GM12878 (cell line): ENCODE measurements around the gene CNTNAP2. TPM values are rescaled to one million over a fixed set of nuclear protein-coding genes. Genes with fewer than 3 reads are reported as not detected.

Experiments
- ATAC-seq: fragments of 200-7000 bp; cut with Tn5 transposase; 3 replicates; pipeline ENCODE4 v1.9.1; 2020; ENCODE audit warnings: mild to moderate bottlenecking, moderate library complexity
- BruUV-seq: library from RNA; stranded (reverse); fragments of 400-500 nt; replicated peaks from 2 replicates; lab custom pipeline; 2021; lab: Mats Ljungman, UMichigan
- CTCF ChIA-PET: fragments of 300-600 bp; sonication (Branson Sonifier 250); formaldehyde crosslinking; extraction: SDS; loops from one replicate; lab custom pipeline; 2021; ENCODE audit warnings: inconsistent platforms; lab: Yijun Ruan, JAX
- POLR2A ChIA-PET: fragments of 350-600 bp; formaldehyde crosslinking; extraction: SDS; loops from one replicate; lab custom pipeline; 2021; ENCODE audit warnings: inconsistent platforms; lab: Charles Lee
- RAD21 ChIA-PET: fragments of 300-600 bp; sonication (Branson Sonifier 250); formaldehyde crosslinking; loops from one replicate; lab custom pipeline; 2023; ENCODE audit warnings: antibody characterized with exemption; ENCODE audit not compliant: unreplicated experiment; lab: Charles Lee
- SMC1A ChIA-PET: fragments of 300-600 bp; sonication (Branson Sonifier 250); formaldehyde crosslinking; loops from one replicate; lab custom pipeline; 2023; ENCODE audit not compliant: unreplicated experiment, uncharacterized antibody; lab: Charles Lee
- DNase-seq: peaks from one replicate; pipeline ENCODE4 v3.0.0-alpha.2; 2011; ENCODE audit warnings: low read depth, low spot score
- FAIRE-seq: peaks from 3 replicates; lab custom pipeline; 2011; peaks lifted over from hg19 to GRCh38; lab: Jason Lieb, UNC
- H2AFZ ChIP-seq: 2 replicates; pipeline ENCODE4 v1.6.0; 2011; ENCODE audit warnings: low read depth, low read length, control low read depth; ENCODE audit not compliant: control insufficient read depth
- H3K27ac ChIP-seq: 2 replicates; pipeline ENCODE4 v1.5.1; 2011; ENCODE audit warnings: control low read depth; ENCODE audit not compliant: control insufficient read depth, insufficient read depth
- H3K27me3 ChIP-seq, 2 experiments: replicated peaks in 1 of 2; 2 replicates each; pipeline versions ENCODE4 v1.6.0 to v1.6.1; 2011; ENCODE audit warnings: low read length in 1 of 2; ENCODE audit not compliant: control insufficient read depth in 2 of 2, insufficient read depth in 2 of 2
- H3K36me3 ChIP-seq, 2 experiments: 2 replicates each; pipeline ENCODE4 v1.5.1; 2011; ENCODE audit warnings: low read length in 1 of 2; ENCODE audit not compliant: control insufficient read depth in 2 of 2, insufficient read depth in 2 of 2
- H3K4me1 ChIP-seq: 2 replicates; pipeline ENCODE4 v1.6.1; 2011; ENCODE audit warnings: mild to moderate bottlenecking, low read length, moderate library complexity, mixed read lengths; ENCODE audit not compliant: control insufficient read depth, insufficient read depth
- H3K4me2 ChIP-seq: 2 replicates; pipeline ENCODE4 v1.6.0; 2011; ENCODE audit warnings: control low read depth; ENCODE audit not compliant: control insufficient read depth, insufficient read depth
- H3K4me3 ChIP-seq: fragments of 200-600 bp; sonication (generic); 2 replicates; pipeline ENCODE4 v1.5.1; 2016
- H3K79me2 ChIP-seq: 2 replicates; pipeline ENCODE4 v1.6.0; 2011; ENCODE audit warnings: low read length; ENCODE audit not compliant: control insufficient read depth, insufficient read depth
- H3K9ac ChIP-seq: 2 replicates; pipeline ENCODE4 v1.8.0; 2011; ENCODE audit warnings: low read length, control low read depth, mixed read lengths; ENCODE audit not compliant: control insufficient read depth, insufficient read depth
- H3K9me3 ChIP-seq: replicated peaks from 3 replicates; pipeline ENCODE4 v1.5.1; 2011; ENCODE audit warnings: mild to moderate bottlenecking, low read length; ENCODE audit not compliant: control insufficient read depth, insufficient read depth
- H4K20me1 ChIP-seq: 2 replicates; pipeline ENCODE4 v1.6.0; 2011; ENCODE audit not compliant: control insufficient read depth, insufficient read depth
- ASH2L ChIP-seq: fragments of 300-600, 200-600 bp; sonication (generic); IDR thresholded peaks from 2 replicates; pipeline ENCODE4 v1.6.1; 2017; ENCODE audit warnings: low read depth, mild to moderate bottlenecking, borderline replicate concordance
- CEBPZ ChIP-seq: fragments of 150-350 bp; IDR thresholded peaks from 2 replicates; pipeline ENCODE4 v1.6.1; 2016; ENCODE audit warnings: low read depth, low read length
- EED ChIP-seq: sonication (generic); IDR thresholded peaks from 2 replicates; pipeline ENCODE4 v1.6.1; 2016; ENCODE audit warnings: antibody characterized with exemption, low read depth
- IKZF2 ChIP-seq, 2 experiments: fragments of 450-650 bp; IDR thresholded peaks; 2 replicates each; pipeline ENCODE4 v1.6.1; 2017; ENCODE audit warnings: mild to moderate bottlenecking in 2 of 2, moderate library complexity in 2 of 2
- POU2F2 ChIP-seq: IDR thresholded peaks from 3 replicates; pipeline ENCODE4 v1.6.1; 2011; ENCODE audit warnings: low read depth, mild to moderate bottlenecking, low read length, borderline replicate concordance
- TARDBP ChIP-seq: IDR thresholded peaks from 2 replicates; pipeline ENCODE4 v1.6.1; 2016; ENCODE audit warnings: borderline replicate concordance
- YY1 ChIP-seq: IDR thresholded peaks from 2 replicates; pipeline ENCODE4 v1.6.1; 2011; ENCODE audit warnings: low read depth, mild to moderate bottlenecking, low read length
- ZBTB33 ChIP-seq: fragments of 450-650 bp; IDR thresholded peaks from 2 replicates; pipeline ENCODE4 v1.6.1; 2017; ENCODE audit warnings: mild to moderate bottlenecking
- ZBTB40 ChIP-seq: fragments of 450-650 bp; IDR thresholded peaks from 2 replicates; pipeline ENCODE4 v1.6.1; 2016; ENCODE audit warnings: mild to moderate bottlenecking, moderate library complexity, borderline replicate concordance
- WGBS: methylation state at CpG from one replicate; pipeline ENCODE4 v1.1.6; 2016; ENCODE audit warnings: low lambda C conversion rate; ENCODE audit not compliant: insufficient replicate concordance, insufficient coverage; ENCODE audit errors: missing lambda C conversion rate; 5-methylcytosine and 5-hydroxymethylcytosine counted together
- in situ Hi-C: fragments of 300-500 bp; cut with MboI; formaldehyde crosslinking; loops from 9 replicates; pipeline ENCODE4 v1.14.3; 2018; ENCODE audit warnings: mixed read lengths
- intact Hi-C: fragments of 100-400 bp; cut with micrococcal nuclease; formaldehyde crosslinking; loops from one replicate; pipeline ENCODE4 v1.14.2; 2022; ENCODE audit not compliant: unreplicated experiment
- polyA plus RNA-seq, 11 experiments: library from polyadenylated mRNA; depleted of rRNA in 4 of 11; unstranded in 6 of 11; stranded (reverse) in 5 of 11; fragments of >200 nt; fragmentation: Nextera tagmentation in 4 of 11; fragmentation: Illumina TruSeq in 1 of 11; extraction: Ambion mirVana in 4 of 11; extraction: Trizol in 1 of 11; gene quantifications; 1 replicate in 1 of 11; 2 replicates in 10 of 11; pipeline versions ENCODE4 v1.2.1 to v1.2.3, GENCODE V29; 2011 to 2016; ENCODE audit warnings: inconsistent platforms in 2 of 11, missing spikeins in 2 of 11, low read depth in 1 of 11
- total RNA-seq, 4 experiments: library from RNA; depleted of rRNA in 3 of 4; stranded (reverse); fragments of >200 nt in 3 of 4; fragmentation: Illumina TruSeq in 1 of 4; extraction: Trizol in 1 of 4; gene quantifications; 2 replicates each; pipeline versions ENCODE4 v1.2.1 to v1.2.3, GENCODE V29; 2013 to 2021

Gene CNTNAP2
- total and polyA plus RNA-seq, 10 of the 15 experiments (the other 5 are each of a cell fraction or from before 2014, with no cell fraction given), result 0.03 to 0.08 (median 0.03) TPM; not detected in 7

DNA sequence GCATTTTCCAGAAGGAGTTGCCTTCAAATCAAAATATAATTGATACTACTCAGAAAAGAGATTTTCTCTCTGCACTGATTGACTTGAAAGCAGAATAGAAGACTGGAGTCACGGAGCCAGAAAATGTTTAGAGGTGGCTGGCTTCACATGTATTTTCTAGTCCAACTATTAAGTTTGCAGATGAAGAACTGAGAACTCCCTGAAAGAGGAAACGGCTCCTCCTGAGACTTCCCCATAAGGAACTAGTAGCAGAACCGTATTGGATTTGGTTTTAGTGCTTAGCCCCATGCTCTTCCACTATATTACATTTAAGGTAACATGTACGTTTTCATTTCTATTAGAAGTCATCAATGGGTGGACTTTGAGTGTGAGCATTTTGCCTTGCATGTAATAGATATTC, 946.3 kb downstream of the CNTNAP2 start (continued):
- TF ChIP-seq ZBTB40 (no peak), CEBPZ (no peak), YY1 (no peak), TARDBP (no peak)

DNA sequence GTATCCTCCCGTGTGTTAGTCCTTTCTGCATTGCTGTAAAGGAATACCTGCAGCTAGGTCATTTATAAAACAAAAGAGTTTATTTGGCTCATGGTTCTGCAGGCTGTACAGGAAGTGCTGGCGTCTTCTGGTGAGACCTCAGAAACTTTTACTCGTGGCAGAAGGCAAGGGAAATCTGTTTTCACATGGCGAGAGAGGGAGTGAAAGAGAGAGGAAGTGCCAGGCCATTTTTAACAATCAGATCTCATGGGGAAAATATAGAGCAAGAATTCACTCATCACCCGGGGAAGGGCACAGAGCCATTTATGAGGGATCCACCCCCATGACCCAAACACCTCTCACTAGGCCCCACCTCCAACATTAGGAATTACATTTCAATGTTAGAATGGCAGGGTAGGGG, 952.2 kb downstream of the CNTNAP2 start:
- H2AFZ ChIP-seq, result no peak overlapping the region
- WGBS, result 14% methylated on average over 5 of the region's 5 CpGs
- intact Hi-C loops (no loop called here), in situ Hi-C loops (no loop called here)
- no peaks in the 10 kb centered on the region for H4K20me1 ChIP-seq
- no peak overlapping the region for H3K4me2 ChIP-seq
- no peak for ATAC-seq
- no peak for DNase-seq
- H3K9ac ChIP-seq, result no peak overlapping the region
- FAIRE-seq, result no peak
- H3K4me3 ChIP-seq, result no peak overlapping the region
- no TSS peak for BruUV-seq
- H3K27ac ChIP-seq, result no peak overlapping the region
- no peak for TF ChIP-seq IKZF2 (IDR thresholded peaks at IDR 0.05)
- TF ChIP-seq ZBTB33, result no peak
- no peak for TF ChIP-seq ASH2L
- no peak for TF ChIP-seq YY1
- no peak for TF ChIP-seq EED
- TF ChIP-seq POU2F2, result no peak
- H3K9me3 ChIP-seq, result no peaks in the 10 kb centered on the region
- no peaks in the 10 kb centered on the region for H3K79me2 ChIP-seq
- ChIA-PET RAD21 (no interaction called here), CTCF (no interaction called here), POLR2A (no interaction called here), SMC1A (no interaction called here)
- H3K36me3 ChIP-seq, result no peaks in the 10 kb centered on the region
- H3K27me3 ChIP-seq, result no peaks in the 10 kb centered on the region
- H3K4me1 ChIP-seq, result no peaks in the 10 kb centered on the region
